ENCODE results near the gene ISCU.

GRCh38 chr12:108594960-108595710, 32.7 kb downstream of the ISCU start:
- no peak for TF ChIP-seq CTCF (IDR thresholded peaks at IDR 0.05)
- TF ChIP-seq POLR2A (IDR thresholded peaks at IDR 0.05) = no peak
